Activated B cell treated with CpG ODN at 0.5 μM for 24 hours (primary cell): ENCODE data around the gene ALPL. TPM values are rescaled to one million over a fixed set of nuclear protein-coding genes. Genes with fewer than 3 reads are reported as not detected.
A peak's percentile ranks its signal among the peaks of the same experiment; 100 is the strongest.

Experiments
- ATAC-seq: fragments of 200-7000 bp; cut with Tn5 transposase; one replicate; pipeline ENCODE4 v1.10.0; 2021; ENCODE audit warnings: low read depth, mild to moderate bottlenecking, moderate library complexity
- CTCF ChIA-PET: fragments of 350-600 bp; sonication (Branson Sonifier 250); formaldehyde crosslinking; loops from one replicate; lab custom pipeline; 2021; ENCODE audit warnings: antibody characterized with exemption; lab: Charles Lee
- POLR2A ChIA-PET: fragments of 350-600 bp; sonication (Branson Sonifier 250); formaldehyde crosslinking; loops from one replicate; lab custom pipeline; 2021; ENCODE audit warnings: antibody characterized with exemption; lab: Charles Lee
- DNase-seq: peaks from one replicate; pipeline ENCODE4 v3.0.0; 2022
- H3K27ac Mint-ChIP-seq: one replicate; pipeline ENCODE4 v1.8.0; 2020; ENCODE audit warnings: mixed read lengths
- H3K27me3 Mint-ChIP-seq: one replicate; pipeline ENCODE4 v1.8.0; 2021; ENCODE audit warnings: mixed read lengths
- H3K36me3 Mint-ChIP-seq: one replicate; pipeline ENCODE4 v1.8.0; 2021; ENCODE audit warnings: low read depth, mixed read lengths
- H3K4me1 Mint-ChIP-seq: one replicate; pipeline ENCODE4 v1.8.0; 2021; ENCODE audit warnings: mixed read lengths
- H3K4me3 Mint-ChIP-seq: one replicate; pipeline ENCODE4 v1.8.0; 2020; ENCODE audit warnings: mild to moderate bottlenecking, mixed read lengths
- H3K9me3 Mint-ChIP-seq: one replicate; pipeline ENCODE4 v1.8.0; 2020; ENCODE audit warnings: mixed read lengths
- CTCF ChIP-seq: fragments of 200-600 bp; IDR thresholded peaks from one replicate; pipeline ENCODE4 v1.8.0; 2022; ENCODE audit warnings: antibody characterized with exemption, mild to moderate bottlenecking
- intact Hi-C: fragments of 100-400 bp; cut with micrococcal nuclease; formaldehyde crosslinking; loops from one replicate; pipeline ENCODE4 v1.15.1; 2024
- total RNA-seq: library from RNA; stranded (reverse); gene quantifications from 2 replicates; pipeline ENCODE4 v1.2.3, GENCODE V29; 2022

The ALPL gene
- total RNA-seq, 1 donor from 2014 or later, result 14.7 TPM

GRCh38 chr1:21507511-21508270 lies 1.5 kb upstream of the ALPL start:
- Mint-ChIP-seq H3K9me3 (no peaks in the 10 kb centered on the region), H3K4me3 (no peak overlapping the region), H3K27ac (no peak overlapping the region), H3K27me3 (peaks cover 35% of the 10 kb centered on the region), H3K36me3 (no peaks in the 10 kb centered on the region), H3K4me1 (peaks cover 10% of the 10 kb centered on the region)
- POLR2A ChIA-PET, result interaction anchor here (0.7 kb wide), 1 partner anchor 209 kb away, joined by 4 read pairs; no protein-coding TSS in a partner anchor
- TF ChIP-seq CTCF, result no peak
- CTCF ChIA-PET, result interaction anchor here (1.1 to 4.7 kb wide), 3 partner anchors 17 to 37 kb away, joined by 3 to 50 read pairs (median 4); no protein-coding TSS in a partner anchor
- intact Hi-C loops, result loop anchor here (2.0 to 5.0 kb wide), 2 partner anchors 151 to 910 kb away; no protein-coding TSS in a partner anchor
- ATAC-seq (no peak), DNase-seq (no peak)

GRCh38 chr1:21508580-21509350 lies 458 bp upstream of the ALPL start:
- Mint-ChIP-seq H3K27me3 (peaks cover 31% of the 10 kb centered on the region), H3K9me3 (no peaks in the 10 kb centered on the region), H3K4me3 (peak overlapping the region; percentile 78), H3K27ac (peak overlapping the region; percentile 4), H3K36me3 (no peaks in the 10 kb centered on the region), H3K4me1 (peaks cover 17% of the 10 kb centered on the region)
- ChIA-PET CTCF (interaction anchor here (1.0 to 4.7 kb wide), 9 partner anchors 10 to 455 kb away, joined by 3 to 50 read pairs (median 4); no protein-coding TSS in a partner anchor), POLR2A (interaction anchor here (1.5 to 3.1 kb wide), 3 partner anchors 10 to 26 kb away, joined by 4 to 10 read pairs (median 9); no protein-coding TSS in a partner anchor)
- TF ChIP-seq CTCF, result no peak
- DNase-seq, result peak; percentile 79
- intact Hi-C loops, result loop anchor here (1.0 to 5.0 kb wide), 4 partner anchors 26 to 909 kb away; no protein-coding TSS in a partner anchor
- peak; percentile 96 for ATAC-seq

- Mint-ChIP-seq H3K9me3 (no peaks in the 10 kb centered on the region), H3K4me3 (peak overlapping the region; percentile 62), H3K4me1 (peaks cover 31% of the 10 kb centered on the region), H3K36me3 (no peaks in the 10 kb centered on the region), H3K27me3 (peaks cover 25% of the 10 kb centered on the region), H3K27ac (no peak overlapping the region)
- ChIA-PET CTCF (interaction anchor here (1.5 to 4.7 kb wide), 4 partner anchors 9 to 25 kb away, joined by 5 to 50 read pairs (median 10); no protein-coding TSS in a partner anchor), POLR2A (interaction anchor here (1.5 to 3.1 kb wide), 4 partner anchors 9 to 25 kb away, joined by 4 to 10 read pairs (median 9); no protein-coding TSS in a partner anchor)
- DNase-seq, result no peak
- no peak for ATAC-seq
- intact Hi-C loops, result no loop called here
- no peak for TF ChIP-seq CTCF
Measured at GRCh38 chr1:21510113-21510493, 880 bp downstream of the ALPL start.

- Mint-ChIP-seq H3K4me1 (peaks cover 36% of the 10 kb centered on the region), H3K36me3 (no peaks in the 10 kb centered on the region), H3K27ac (no peak overlapping the region), H3K27me3 (peaks cover 20% of the 10 kb centered on the region), H3K4me3 (no peak overlapping the region), H3K9me3 (no peaks in the 10 kb centered on the region)
- ATAC-seq, result no peak
- DNase-seq, result no peak
- TF ChIP-seq CTCF, result no peak
- CTCF ChIA-PET, result interaction anchor here (0.7 to 4.9 kb wide), 5 partner anchors 12 to 37 kb away, joined by 3 to 36 read pairs (median 3); no protein-coding TSS in a partner anchor
- intact Hi-C loops, result no loop called here
- POLR2A ChIA-PET, result interaction anchor here (2.6 to 3.1 kb wide), 2 partner anchors 10 to 13 kb away, joined by 9 read pairs; no protein-coding TSS in a partner anchor
Measured at GRCh38 chr1:21510885-21511578, 1.8 kb downstream of the ALPL start.
